Measurements from ENCODE around the gene RUBCNL. TPM values are rescaled to one million over a fixed set of nuclear protein-coding genes. Genes with fewer than 3 reads are reported as not detected.

Gene RUBCNL
- polyA plus RNA-seq, 2 of the 4 experiments (the other 2 are of a cell fraction) = not detected

GRCh38 chr13:46404733-46405100, 17.7 kb upstream of the RUBCNL start:
- 75% methylated on average over 1 of the region's 1 CpG for WGBS (ENCODE audit: missing lambda C conversion rate)
- H3K27ac ChIP-seq = no peak overlapping the region
- no peak overlapping the region for H3K4me3 ChIP-seq
- FAIRE-seq = no peak
- no peak for ATAC-seq
- CTCF ChIA-PET = no interaction called here
- H3K4me1 ChIP-seq = no peaks in the 10 kb centered on the region
- H3K9me3 ChIP-seq = no peaks in the 10 kb centered on the region
- TF ChIP-seq ZSCAN20 (CRISPR knock-in tag; IDR thresholded peaks at IDR 0.05) (no peak), RARB (CRISPR knock-in tag; IDR thresholded peaks at IDR 0.05) (no peak), JUNB (IDR thresholded peaks at IDR 0.05) (no peak), HOXB5 (CRISPR knock-in tag; IDR thresholded peaks at IDR 0.05) (no peak), RCOR1 (IDR thresholded peaks at IDR 0.05; ENCODE audit: low read depth, low read length) (no peak), HOXA7 (CRISPR knock-in tag; IDR thresholded peaks at IDR 0.05) (no peak), FOSL2 (IDR thresholded peaks at IDR 0.05) (no peak), FOSL2 (CRISPR knock-in tag; IDR thresholded peaks at IDR 0.05) (no peak), HES2 (IDR thresholded peaks at IDR 0.05) (no peak)
- POLR2A ChIA-PET = no interaction called here
- no peak for DNase-seq (ENCODE audit: low read depth in 1 of 2, low spot score in 1 of 2)
- H3K4me2 ChIP-seq = no peak overlapping the region

GRCh38 chr13:46403851-46404732, 17.0 kb upstream of the RUBCNL start:
- no peak for FAIRE-seq
- TF ChIP-seq CBX8 (IDR thresholded peaks at IDR 0.05) (no peak), FOXS1 (CRISPR knock-in tag; IDR thresholded peaks at IDR 0.05) (no peak), RNF2 (IDR thresholded peaks at IDR 0.05; ENCODE audit: borderline replicate concordance, low read depth) (no peak), MAZ (IDR thresholded peaks at IDR 0.05; ENCODE audit: borderline replicate concordance, low read depth, low read length) (no peak)
- no peak for ATAC-seq
- no peak overlapping the region for H3K27ac ChIP-seq
- CTCF ChIA-PET = no interaction called here
- no peaks in the 10 kb centered on the region for H3K9me3 ChIP-seq
- H3K4me1 ChIP-seq = no peaks in the 10 kb centered on the region
- POLR2A ChIA-PET = no interaction called here
- H3K4me2 ChIP-seq = no peak overlapping the region
- DNase-seq (ENCODE audit: low read depth in 1 of 2, low spot score in 1 of 2) = no peak
- 65% methylated on average over 7 of the region's 8 CpGs for WGBS (ENCODE audit: missing lambda C conversion rate)
- H3K4me3 ChIP-seq = no peak overlapping the region

- ChIA-PET POLR2A (no interaction called here), CTCF (no interaction called here)
- Histone ChIP-seq H3K9me3 (no peaks in the 10 kb centered on the region), H3K4me1 (no peaks in the 10 kb centered on the region), H3K4me3 (no peak overlapping the region), H3K4me2 (no peak overlapping the region), H3K27ac (no peak overlapping the region)
- no peak for TF ChIP-seq CHD4 (IDR thresholded peaks at IDR 0.05; ENCODE audit: borderline replicate concordance)
- TF ChIP-seq EHF (CRISPR knock-in tag; IDR thresholded peaks at IDR 0.05) = no peak
- ATAC-seq (no peak), DNase-seq (ENCODE audit: low read depth in 1 of 2, low spot score in 1 of 2) (no peak), FAIRE-seq (no peak)
- 2% methylated on average over 2 of the region's 2 CpGs for WGBS (ENCODE audit: missing lambda C conversion rate)
Measured at GRCh38 chr13:46402178-46402577, 15.1 kb upstream of the RUBCNL start.

- TF ChIP-seq SREBF2 (IDR thresholded peaks at IDR 0.05) = no peak
- no peak for TF ChIP-seq HDAC2 (IDR thresholded peaks at IDR 0.05)
- TF ChIP-seq CEBPB (IDR thresholded peaks at IDR 0.05) = no peak
- TF ChIP-seq HMGXB4 (CRISPR knock-in tag; IDR thresholded peaks at IDR 0.05; ENCODE audit: borderline replicate concordance) = no peak
- no peak for TF ChIP-seq ZC3H11A (IDR thresholded peaks at IDR 0.05)
- no peak for TF ChIP-seq NPAS2 (CRISPR knock-in tag; IDR thresholded peaks at IDR 0.05; ENCODE audit: borderline replicate concordance)
- TF ChIP-seq FOSL2 (IDR thresholded peaks at IDR 0.05) = no peak
- no peak for TF ChIP-seq FOSL2 (CRISPR knock-in tag; IDR thresholded peaks at IDR 0.05)
- no peak for TF ChIP-seq RAD21 (conservative IDR thresholded peaks at IDR 0.05 in 1 of 2, IDR thresholded peaks at IDR 0.05 in 1 of 2)
- FAIRE-seq (no peak), DNase-seq (ENCODE audit: low read depth in 1 of 2, low spot score in 1 of 2) (no peak), ATAC-seq (no peak)
- no peak overlapping the region for H3K4me2 ChIP-seq
- H3K27ac ChIP-seq = no peak overlapping the region
- H3K4me3 ChIP-seq = no peak overlapping the region
- WGBS (ENCODE audit: missing lambda C conversion rate) = 8% methylated on average over 1 of the region's 1 CpG
- ChIA-PET POLR2A (no interaction called here), CTCF (no interaction called here)
- no peaks in the 10 kb centered on the region for H3K9me3 ChIP-seq
- H3K4me1 ChIP-seq = no peaks in the 10 kb centered on the region
Measured at GRCh38 chr13:46401432-46401831, 14.4 kb upstream of the RUBCNL start.
